Astrocyte of the cerebellum (primary cell): ENCODE data around the gene RHOV.

Source experiments
- DNase-seq: peaks from one replicate; pipeline ENCODE4 v3.0.0-alpha.2; 2011; ENCODE audit warnings: low read depth
- H3K4me3 ChIP-seq: 2 replicates; pipeline ENCODE4 v1.5.1; 2011; ENCODE audit warnings: mild to moderate bottlenecking, low read depth, low read length, moderate library complexity
- CTCF ChIP-seq: IDR thresholded peaks from 2 replicates; pipeline ENCODE4 v1.5.1; 2012; ENCODE audit warnings: low read length, low read depth, moderate library complexity, mild to moderate bottlenecking; ENCODE audit errors: missing control alignments
- in situ Hi-C: cut with HindIII; loops from 2 replicates; pipeline ENCODE4 v1.10.0; 2017; ENCODE audit warnings: low sequenced_read_pairs

RHOV gene

GRCh38 chr15:40891810-40892446 lies 17.9 kb upstream of the RHOV start:
- TF ChIP-seq CTCF = peak; percentile 87
- peak; percentile 27 for DNase-seq
- H3K4me3 ChIP-seq = no peak overlapping the region
- in situ Hi-C loops = no loop called here

GRCh38 chr15:40891138-40891537 lies 17.1 kb upstream of the RHOV start:
- no peak for DNase-seq
- in situ Hi-C loops = no loop called here
- H3K4me3 ChIP-seq = no peak overlapping the region
- no peak for TF ChIP-seq CTCF

GRCh38 chr15:40889112-40889511 lies 15.1 kb upstream of the RHOV start:
- H3K4me3 ChIP-seq = no peak overlapping the region
- in situ Hi-C loops = loop anchor here (10.0 kb wide), 2 partner anchors 154 to 234 kb away; no protein-coding TSS in a partner anchor
- no peak for DNase-seq
- no peak for TF ChIP-seq CTCF

- no peak for TF ChIP-seq CTCF
- H3K4me3 ChIP-seq = no peak overlapping the region
- DNase-seq = no peak
- in situ Hi-C loops = loop anchor here (10.0 kb wide), 2 partner anchors 152 to 232 kb away; no protein-coding TSS in a partner anchor
Measured at GRCh38 chr15:40886586-40886985, 12.6 kb upstream of the RHOV start.

DNA sequence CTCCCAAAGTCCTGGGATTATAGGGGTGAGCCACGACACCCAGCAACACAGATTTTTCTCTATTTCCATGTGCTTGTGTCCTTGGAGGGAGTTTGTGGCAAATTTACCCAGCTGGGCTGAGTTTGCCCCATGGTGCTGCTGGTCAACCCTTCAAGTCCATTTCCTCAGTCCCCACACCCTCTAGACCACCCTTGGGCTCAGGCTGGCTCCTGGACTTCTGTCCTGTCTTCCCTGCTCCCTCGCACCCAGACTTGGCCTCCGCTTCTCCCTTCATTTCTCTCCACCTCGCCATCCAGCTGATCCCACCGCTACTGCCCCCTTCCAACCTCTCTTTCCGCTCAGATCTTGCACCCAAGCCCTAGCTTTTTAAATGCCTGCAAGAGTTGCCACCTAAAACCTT lies 7.3 kb upstream of the RHOV start:
- H3K4me3 ChIP-seq = no peak overlapping the region
- in situ Hi-C loops = loop anchor here (10.0 kb wide), 2 partner anchors 147 to 227 kb away; no protein-coding TSS in a partner anchor
- TF ChIP-seq CTCF = no peak
- DNase-seq = no peak

- no peak for DNase-seq
- in situ Hi-C loops = loop anchor here (10.0 kb wide), 2 partner anchors 145 to 225 kb away; no protein-coding TSS in a partner anchor
- no peak overlapping the region for H3K4me3 ChIP-seq
- TF ChIP-seq CTCF = no peak
Measured at GRCh38 chr15:40879609-40880008, 5.6 kb upstream of the RHOV start.
